NCI-H748 treated with DMSO at 0.1 percent for 48 hours (cell line): Measurements from ENCODE around the gene C5orf58.

Experiments used
- DNase-seq: peaks from one replicate; lab custom pipeline; 2025; lab: John Stamatoyannopoulos, UW

The C5orf58 gene, protein sequence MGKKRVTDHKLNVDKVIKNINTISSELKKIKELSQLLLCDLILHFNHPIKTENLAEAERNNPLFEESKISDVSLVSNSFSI

GRCh38 chr5:170232786-170233185, at the start of gene C5orf58:
C5orf58 (plus strand) TSS chr5:170232985; CDS start chr5:170234977, 1,992 bp downstream.
- no peak for DNase-seq

DNA sequence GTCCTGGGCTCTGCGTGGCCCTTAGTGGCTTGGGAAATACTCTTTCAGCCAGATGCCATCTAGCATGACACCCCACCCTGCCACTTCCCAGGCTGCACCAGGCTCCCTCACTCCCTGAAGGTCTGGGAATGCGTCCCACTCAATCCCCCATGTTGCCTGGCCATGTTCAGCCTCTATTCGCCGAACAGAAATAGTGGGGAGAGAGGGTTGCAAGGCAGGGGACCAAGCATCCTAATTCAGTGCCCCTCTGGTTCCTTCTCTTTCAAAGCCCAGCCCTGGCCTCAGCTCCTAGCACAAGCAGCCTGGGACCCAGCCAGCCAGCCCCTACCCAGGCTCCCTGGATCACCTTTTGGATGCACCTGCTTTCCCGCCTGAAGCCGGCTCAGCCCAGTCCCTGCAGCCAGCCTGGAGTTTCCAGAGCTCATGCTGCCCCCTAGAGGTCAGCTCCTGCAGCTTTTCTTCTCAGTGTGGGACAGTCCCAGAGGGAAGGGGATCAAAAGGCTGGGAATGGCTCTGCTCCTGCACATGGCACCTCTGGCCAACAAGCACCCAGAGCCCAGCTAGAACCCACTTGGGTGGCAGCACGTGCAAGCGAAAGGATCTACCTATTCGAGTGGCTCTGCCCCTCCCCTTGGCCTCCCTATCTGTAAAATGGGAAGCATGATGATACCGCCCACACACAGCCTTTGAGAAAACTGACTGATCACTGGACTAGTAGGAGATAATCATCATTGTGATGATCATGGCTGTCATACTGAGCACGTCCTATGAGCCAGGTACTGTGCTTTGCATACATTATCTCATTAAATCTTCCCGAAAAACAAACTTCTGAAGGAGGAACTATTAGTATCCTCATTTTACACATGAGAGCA, 48.7 kb upstream of the C5orf58 start:
- peak; percentile 29 for DNase-seq

DNA sequence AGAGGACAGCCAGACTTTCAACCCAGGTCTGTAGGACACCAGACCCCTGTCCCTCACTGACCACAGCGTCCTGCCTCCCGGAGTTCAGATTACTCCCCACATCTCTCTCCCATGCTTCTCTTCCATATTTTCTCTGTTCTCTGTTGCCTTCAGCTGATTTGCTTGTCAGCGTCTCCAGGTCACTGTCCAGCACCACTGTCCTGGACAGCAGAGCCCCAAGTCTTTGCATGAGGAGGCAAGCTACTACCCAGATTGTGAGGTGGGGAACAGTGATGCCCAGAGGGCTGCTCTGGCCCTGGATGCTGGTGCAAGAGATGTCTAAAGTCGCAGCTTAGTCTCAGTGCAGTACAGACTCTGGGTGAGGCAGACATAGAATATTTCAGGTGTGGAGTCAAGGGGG, 48.0 kb upstream of the C5orf58 start:
- DNase-seq: no peak

DNA sequence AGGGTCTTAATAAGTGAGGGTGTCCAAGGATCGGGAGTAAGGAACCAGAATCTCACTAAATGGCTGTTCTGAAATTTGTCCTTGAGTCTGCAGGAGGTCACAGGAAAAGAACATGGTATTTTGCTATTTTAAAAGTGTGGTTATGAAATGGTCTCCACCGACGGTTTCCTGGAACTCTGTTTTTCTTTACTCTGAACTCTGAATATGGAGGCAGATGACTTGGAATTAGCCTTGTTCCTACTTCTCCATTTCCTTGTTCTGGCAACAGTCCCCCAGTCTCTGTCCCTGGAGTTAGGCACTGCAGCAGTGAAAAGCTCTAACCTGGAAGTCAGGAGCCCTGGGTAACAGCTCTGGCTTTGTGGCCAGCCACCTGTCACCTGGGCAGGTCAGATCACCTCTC, 46.6 kb upstream of the C5orf58 start:
- no peak for DNase-seq

DNA sequence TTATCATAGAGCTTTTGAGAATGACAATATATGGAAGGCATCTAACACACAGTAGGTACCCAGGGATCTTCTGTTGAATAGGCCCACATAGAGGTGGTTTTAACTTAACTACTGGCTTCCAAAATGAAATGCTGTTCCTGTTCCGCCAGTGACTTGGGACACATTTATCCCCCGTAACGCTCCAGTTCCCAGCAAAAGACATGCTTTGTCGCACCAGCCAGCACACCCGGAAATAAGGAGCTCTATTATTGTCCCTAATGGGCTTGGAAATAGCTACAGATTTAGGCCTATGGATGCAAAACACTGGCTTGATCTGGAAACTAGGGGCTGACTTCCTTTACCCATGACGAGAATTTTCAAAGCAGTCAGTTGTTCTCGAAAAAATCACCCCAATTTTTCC, 45.9 kb upstream of the C5orf58 start:
- no peak for DNase-seq

DNA sequence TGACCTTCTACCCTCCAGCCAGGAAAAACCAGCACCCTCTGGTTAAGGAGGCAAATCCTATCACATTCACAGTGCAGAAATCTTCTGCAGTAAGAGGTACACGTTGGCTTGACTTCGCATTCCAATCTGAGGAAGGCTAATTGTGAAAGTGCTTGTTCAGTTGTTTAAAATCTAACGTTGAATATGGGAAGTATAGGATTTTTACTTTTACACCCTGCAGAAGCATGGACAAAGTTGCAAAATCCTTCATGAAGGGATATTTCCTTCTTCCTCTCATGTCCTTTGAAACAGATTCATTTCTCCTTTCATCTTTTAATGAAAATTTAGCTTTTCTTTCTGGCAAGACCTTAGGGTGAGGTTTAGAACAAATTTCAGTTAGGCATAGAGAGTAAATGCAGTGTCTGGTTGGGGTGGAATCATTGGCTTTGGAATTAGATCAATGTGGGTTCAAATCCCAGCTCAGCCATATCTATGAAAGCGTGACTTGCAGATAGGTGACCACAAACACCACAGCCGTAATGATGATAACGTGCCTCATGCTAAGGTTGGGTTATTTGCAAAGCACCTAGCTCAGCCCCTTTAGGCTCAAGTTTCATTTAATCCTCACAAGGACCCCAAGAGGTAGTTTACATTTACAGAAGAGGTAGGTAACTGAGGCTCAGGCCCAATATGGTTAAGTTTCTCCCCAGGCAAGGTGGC, 42.2 kb upstream of the C5orf58 start:
- no peak for DNase-seq

- no peak for DNase-seq
Measured at GRCh38 chr5:170192829-170193228, 40.0 kb upstream of the C5orf58 start.

- DNase-seq: no peak
Measured at GRCh38 chr5:170195961-170196360, 36.8 kb upstream of the C5orf58 start.

DNA sequence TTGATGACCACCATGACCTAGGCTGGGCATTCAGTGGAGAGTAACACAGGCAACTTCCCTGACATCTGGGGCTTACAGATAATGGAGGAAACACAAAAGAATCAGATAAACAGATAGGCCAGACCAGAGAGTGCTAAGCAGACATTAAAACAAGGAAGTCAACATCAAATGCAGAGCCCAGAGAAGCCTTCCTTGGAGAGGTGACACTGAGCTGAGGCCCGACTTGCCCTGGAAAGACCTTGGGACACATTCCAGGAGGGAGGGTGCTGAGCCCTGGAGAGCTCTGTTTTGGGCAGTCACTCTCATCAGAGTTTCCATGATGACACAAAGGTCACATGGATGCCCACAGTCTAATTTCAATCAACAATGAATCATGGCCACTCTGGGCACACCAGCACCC, 31.9 kb upstream of the C5orf58 start:
- no peak for DNase-seq

GRCh38 chr5:170201311-170201710, 31.5 kb upstream of the C5orf58 start:
- no peak for DNase-seq

GRCh38 chr5:170202117-170202516, 30.7 kb upstream of the C5orf58 start:
- no peak for DNase-seq

DNA sequence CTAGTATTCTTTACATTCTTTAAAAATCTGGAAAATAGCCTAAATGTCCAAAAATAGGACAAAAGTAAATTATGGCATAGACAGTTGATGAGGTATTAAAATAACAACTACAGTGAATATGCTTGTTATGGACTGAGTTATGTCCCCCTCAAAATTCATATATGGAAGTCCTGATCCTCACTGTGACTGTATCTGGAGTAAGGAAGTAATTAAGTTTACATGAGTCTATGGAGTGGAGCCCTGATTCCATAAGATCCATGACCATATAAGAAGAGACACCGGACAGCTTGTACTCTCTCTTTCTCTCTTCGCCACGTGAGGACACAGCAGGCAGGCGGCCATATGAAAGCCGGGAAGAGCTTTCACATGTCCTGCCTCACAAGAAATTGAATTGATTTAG, 28.6 kb upstream of the C5orf58 start:
- no peak for DNase-seq

DNA sequence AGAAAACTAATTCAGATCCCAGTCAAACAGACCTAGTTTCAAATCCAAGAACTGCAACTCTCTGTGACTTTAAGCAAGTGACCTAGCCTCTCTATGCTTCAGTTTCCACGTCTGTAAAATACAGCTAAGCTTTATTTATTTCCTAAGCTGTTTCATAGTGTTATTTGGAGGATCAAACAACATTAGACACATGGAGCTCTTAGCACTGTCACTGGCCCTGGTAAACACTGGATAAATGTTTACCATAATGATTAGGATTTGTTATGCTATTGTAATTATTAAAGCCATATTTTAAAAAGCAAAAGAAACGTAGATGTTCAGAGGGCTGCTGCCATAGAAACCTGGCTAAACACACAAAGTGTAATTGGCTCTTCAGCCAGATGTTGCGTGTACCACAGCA, 26.6 kb upstream of the C5orf58 start:
- DNase-seq: no peak

- no peak for DNase-seq
Measured at GRCh38 chr5:170206958-170207357, 25.8 kb upstream of the C5orf58 start.

- no peak for DNase-seq
Measured at GRCh38 chr5:170211575-170212334, 21.0 kb upstream of the C5orf58 start.

DNA sequence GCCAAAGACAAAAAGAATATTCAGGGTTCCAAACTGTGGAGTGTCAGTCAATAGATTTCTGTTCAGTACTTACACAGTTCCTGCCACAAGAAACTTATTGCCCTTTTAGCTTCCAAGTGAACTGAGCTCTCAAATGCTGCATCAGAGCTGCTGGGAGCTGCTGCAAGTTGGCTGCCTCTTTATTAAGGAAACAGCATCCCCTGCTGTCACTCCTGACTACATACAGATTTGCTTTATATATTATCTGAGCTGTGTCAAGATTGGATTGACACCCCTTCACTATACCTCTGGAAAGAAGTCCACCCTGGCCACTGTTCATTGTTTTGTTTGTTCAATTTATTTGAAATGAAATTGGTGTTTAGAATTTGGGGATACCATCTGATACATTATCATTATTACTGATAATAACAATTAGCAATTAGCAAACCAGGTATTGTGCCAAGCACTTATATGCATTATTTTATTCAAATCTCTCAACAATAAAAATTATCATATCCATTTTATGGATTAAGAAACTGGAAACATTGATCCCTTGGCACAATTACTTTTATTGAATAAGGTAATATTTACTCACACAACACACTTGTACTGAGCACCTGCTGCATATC, 16.4 kb upstream of the C5orf58 start:
- peak; percentile 76 for DNase-seq

DNA sequence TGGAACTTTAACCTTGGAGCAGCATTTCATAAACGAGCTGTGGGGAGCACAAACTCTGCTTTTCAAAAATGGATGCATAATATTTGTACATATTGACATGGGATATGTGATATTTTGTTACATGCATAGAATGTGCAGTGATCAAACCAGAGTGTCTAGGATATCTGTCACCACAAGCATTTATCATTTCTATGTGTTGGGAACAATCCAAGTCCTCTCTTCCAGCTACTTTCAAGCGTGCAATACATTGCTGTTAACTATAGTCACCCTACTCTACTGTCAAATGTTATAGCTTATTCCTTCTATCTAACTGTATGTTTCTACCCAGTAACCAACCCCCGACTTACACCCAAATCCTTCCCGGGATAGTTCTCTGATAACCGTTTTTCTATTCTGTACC, 15.0 kb upstream of the C5orf58 start:
- DNase-seq: no peak

DNA sequence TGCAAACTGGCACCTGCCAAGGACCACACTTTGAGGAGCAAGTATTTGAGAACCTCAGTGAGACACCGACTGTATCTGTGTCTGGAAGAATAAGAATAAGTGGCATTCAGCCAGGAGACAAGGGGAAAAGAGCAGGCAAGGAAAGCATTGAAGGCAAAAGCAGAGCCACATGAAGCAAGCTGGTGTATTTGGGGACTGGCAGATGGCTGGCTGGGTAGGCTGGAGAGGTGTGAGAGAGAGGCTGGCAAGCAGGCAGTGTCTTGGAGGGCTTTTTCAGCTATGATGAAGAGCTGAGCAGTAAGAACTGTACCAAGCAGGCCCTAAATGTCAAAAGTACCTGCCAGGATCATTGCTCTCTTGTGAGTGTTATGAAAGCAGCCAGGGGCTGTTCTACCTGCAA, 14.1 kb upstream of the C5orf58 start:
- no peak for DNase-seq

- DNase-seq: no peak
Measured at GRCh38 chr5:170219615-170220014, 13.2 kb upstream of the C5orf58 start.

- DNase-seq: no peak
Measured at GRCh38 chr5:170220191-170220590, 12.6 kb upstream of the C5orf58 start.

GRCh38 chr5:170221327-170221741, 11.5 kb upstream of the C5orf58 start:
- peak; percentile 58 for DNase-seq

DNA sequence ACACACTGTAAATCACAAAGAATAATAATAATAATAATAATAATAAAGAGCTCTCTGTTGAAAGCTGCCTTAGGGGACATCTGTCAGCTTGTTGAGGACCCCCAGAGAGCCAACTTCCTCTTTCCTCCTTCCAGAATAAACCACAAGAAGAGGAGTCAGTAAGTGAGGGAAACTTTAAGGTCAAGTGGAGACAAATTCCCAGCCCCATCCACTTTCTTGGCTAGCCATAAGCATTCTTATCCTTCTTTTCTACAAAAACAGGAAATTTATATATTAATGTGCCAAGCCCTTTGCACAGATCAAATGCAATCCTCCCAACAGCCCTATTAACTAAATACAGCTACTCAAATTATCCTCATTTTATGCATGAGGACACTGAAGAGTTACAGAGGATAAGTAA, 9.4 kb upstream of the C5orf58 start:
- DNase-seq: no peak
